ENCODE results near the gene PPFIBP2. TPM values are rescaled to one million over a fixed set of nuclear protein-coding genes. Genes with fewer than 3 reads are reported as not detected.
A peak's percentile ranks its signal among the peaks of the same experiment; 100 is the strongest.

Gene PPFIBP2
- total RNA-seq, 1 experiment from 2014 or later: 5.7 TPM

- ChIA-PET RAD21 (ENCODE audit: low non-redundant PET in 1 of 2, low total read pairs in 2 of 2, uncharacterized antibody in 2 of 2, unreplicated experiment in 2 of 2) (no interaction called here), CTCF (no interaction called here), POLR2A (no interaction called here)
- no TSS peak for BruUV-seq (replicated peaks)
- Histone ChIP-seq H3K36me3 (ENCODE audit: control insufficient read depth in 1 of 2, insufficient read depth in 2 of 2, low read length in 2 of 2) (no peaks in the 10 kb centered on the region), H3K27ac (ENCODE audit: low read depth, low read length) (no peak overlapping the region), H3K79me2 (ENCODE audit: insufficient read depth, low read length) (no peaks in the 10 kb centered on the region), H3K4me3 (replicated peaks in 1 of 2; ENCODE audit: low read depth in 1 of 2, low read length in 2 of 2) (no peak overlapping the region), H3K4me1 (ENCODE audit: control insufficient read depth in 1 of 2, insufficient read depth in 2 of 2, low read length in 2 of 2) (no peaks in the 10 kb centered on the region), H2AFZ (ENCODE audit: low read depth, low read length, poor library complexity, severe bottlenecking) (no peak overlapping the region), H3K9ac (ENCODE audit: low read length) (no peak overlapping the region), H3K27me3 (ENCODE audit: insufficient read depth, low read length) (peaks cover 7% of the 10 kb centered on the region; the same call in 1 of the 2 replicates), H3K9me3 (ENCODE audit: control insufficient read depth in 1 of 2, insufficient read depth in 1 of 2, low read depth in 1 of 2, low read length in 2 of 2) (no peaks in the 10 kb centered on the region), H3K9me2 (ENCODE audit: insufficient read depth) (no peaks in the 10 kb centered on the region), H4K20me1 (ENCODE audit: insufficient read depth) (no peaks in the 10 kb centered on the region), H3K4me2 (ENCODE audit: low read length) (no peak overlapping the region)
- intact Hi-C loops (cut with micrococcal nuclease): no loop called here
- ATAC-seq: no peak
- no peak for TF ChIP-seq SP1 (IDR thresholded peaks at IDR 0.05; ENCODE audit: low read depth)
- no peak for TF ChIP-seq SIN3A (IDR thresholded peaks at IDR 0.05; ENCODE audit: low read depth)
- no peak for TF ChIP-seq ZNF274 (IDR thresholded peaks at IDR 0.05; ENCODE audit: low read depth, low read length)
- DNase-seq (ENCODE audit: low read depth, low spot score): no peak
Observed at GRCh38 chr11:7534042-7534378, 20.2 kb downstream of the PPFIBP2 start.

- Histone ChIP-seq H3K9me2 (ENCODE audit: insufficient read depth) (no peaks in the 10 kb centered on the region), H4K20me1 (ENCODE audit: insufficient read depth) (no peaks in the 10 kb centered on the region)
- RAD21 ChIA-PET (ENCODE audit: low non-redundant PET in 1 of 2, low total read pairs in 2 of 2, uncharacterized antibody in 2 of 2, unreplicated experiment in 2 of 2): no interaction called here
Observed at GRCh38 chr11:7536100-7536499, 22.3 kb downstream of the PPFIBP2 start.

More at GRCh38 chr11:7536100-7536499, 22.3 kb downstream of the PPFIBP2 start:
- no peaks in the 10 kb centered on the region for H3K36me3 ChIP-seq (ENCODE audit: control insufficient read depth in 1 of 2, insufficient read depth in 2 of 2, low read length in 2 of 2)
- TF ChIP-seq CBX3 (IDR thresholded peaks at IDR 0.05; ENCODE audit: low read depth): no peak
- peak in 2 of 3 experiments; percentile 48 to 52; a peak in 4 of 6 replicates for TF ChIP-seq CTCF (IDR thresholded peaks at IDR 0.05 in 2 of 3, conservative IDR thresholded peaks at IDR 0.05 in 1 of 3; ENCODE audit: borderline replicate concordance in 1 of 3, insufficient read depth in 1 of 3, low read depth in 2 of 3, low read length in 2 of 3)
- POLR2A ChIA-PET: no interaction called here
- no peak overlapping the region for H3K4me3 ChIP-seq (replicated peaks in 1 of 2; ENCODE audit: low read depth in 1 of 2, low read length in 2 of 2)
- no peaks in the 10 kb centered on the region for H3K4me1 ChIP-seq (ENCODE audit: control insufficient read depth in 1 of 2, insufficient read depth in 2 of 2, low read length in 2 of 2)
- intact Hi-C loops (cut with micrococcal nuclease): no loop called here
- no peak for DNase-seq (ENCODE audit: low read depth, low spot score)
- no TSS peak for BruUV-seq (replicated peaks)
- no peak overlapping the region for H2AFZ ChIP-seq (ENCODE audit: low read depth, low read length, poor library complexity, severe bottlenecking)
- H3K79me2 ChIP-seq (ENCODE audit: insufficient read depth, low read length): no peaks in the 10 kb centered on the region
- no peak overlapping the region for H3K4me2 ChIP-seq (ENCODE audit: low read length)
- H3K27ac ChIP-seq (ENCODE audit: low read depth, low read length): no peak overlapping the region
- peaks cover 7% of the 10 kb centered on the region; the same call in 1 of the 2 replicates for H3K27me3 ChIP-seq (ENCODE audit: insufficient read depth, low read length)
- CTCF ChIA-PET: no interaction called here
- H3K9ac ChIP-seq (ENCODE audit: low read length): no peak overlapping the region
- no peaks in the 10 kb centered on the region for H3K9me3 ChIP-seq (ENCODE audit: control insufficient read depth in 1 of 2, insufficient read depth in 1 of 2, low read depth in 1 of 2, low read length in 2 of 2)
- peak; percentile 95 for ATAC-seq

Measured in HCT116 (cell line).